Hematopoietic multipotent progenitor cell treated with erythropoietin and hydrocortisone succinate and interleukin-3 and kit ligand, for 4 days (in vitro differentiated cells): ENCODE data around the gene PHACTR2.

Source experiments
- DNase-seq: peaks from one replicate; pipeline ENCODE4 v3.0.0-alpha.2; 2015

The PHACTR2 gene

DNA sequence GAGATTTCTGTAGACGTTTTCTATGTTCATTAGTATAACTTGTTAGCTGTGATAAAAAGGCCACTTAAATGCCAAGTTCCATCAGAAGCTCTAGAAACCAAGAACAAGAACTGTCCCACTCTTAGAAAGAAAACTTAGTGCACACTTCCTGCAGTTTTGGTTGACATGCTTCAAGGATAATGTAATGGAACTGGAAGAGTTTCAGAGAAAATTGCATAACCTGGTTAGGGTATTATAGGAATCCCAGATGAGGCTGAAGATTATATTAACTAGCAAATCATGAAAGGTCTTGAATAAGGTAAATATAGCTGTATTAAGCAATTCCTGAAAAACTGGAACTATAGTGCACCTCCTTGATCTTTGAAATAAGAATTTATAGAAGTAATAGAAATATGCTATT, 1.8 kb upstream of the PHACTR2 start:
- DNase-seq, result no peak

- DNase-seq, result no peak
Measured at GRCh38 chr6:143676437-143677045, 1.2 kb upstream of the PHACTR2 start.

- no peak for DNase-seq
Measured at GRCh38 chr6:143677577-143677890, 231 bp upstream of the PHACTR2 start.

DNA sequence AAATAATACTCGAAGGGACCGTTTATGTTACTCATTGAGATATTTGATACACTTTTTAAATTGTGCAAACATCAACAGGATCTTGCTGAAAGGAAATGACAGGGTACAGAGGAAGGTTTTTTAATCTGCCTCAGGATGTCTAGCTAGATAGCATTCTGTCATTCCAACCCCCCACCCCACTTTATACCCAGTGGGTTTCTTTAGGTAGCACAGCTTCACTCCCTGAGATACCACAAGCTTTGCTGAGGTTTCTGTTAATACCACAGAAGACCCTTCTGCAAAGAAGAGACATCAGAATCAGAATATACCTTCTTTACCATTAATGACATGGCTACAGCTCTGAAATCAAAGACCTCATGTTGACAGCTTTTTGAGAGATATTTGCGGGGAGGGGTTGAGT, 1.3 kb downstream of the PHACTR2 start:
- DNase-seq, result peak; percentile 31

GRCh38 chr6:143680141-143680540, 2.4 kb downstream of the PHACTR2 start:
- no peak for DNase-seq

- DNase-seq, result no peak
Measured at GRCh38 chr6:143682805-143683204, 5.0 kb downstream of the PHACTR2 start.

GRCh38 chr6:143684486-143684885, 6.7 kb downstream of the PHACTR2 start:
- no peak for DNase-seq

- no peak for DNase-seq
Measured at GRCh38 chr6:143685653-143686052, 7.9 kb downstream of the PHACTR2 start.

DNA sequence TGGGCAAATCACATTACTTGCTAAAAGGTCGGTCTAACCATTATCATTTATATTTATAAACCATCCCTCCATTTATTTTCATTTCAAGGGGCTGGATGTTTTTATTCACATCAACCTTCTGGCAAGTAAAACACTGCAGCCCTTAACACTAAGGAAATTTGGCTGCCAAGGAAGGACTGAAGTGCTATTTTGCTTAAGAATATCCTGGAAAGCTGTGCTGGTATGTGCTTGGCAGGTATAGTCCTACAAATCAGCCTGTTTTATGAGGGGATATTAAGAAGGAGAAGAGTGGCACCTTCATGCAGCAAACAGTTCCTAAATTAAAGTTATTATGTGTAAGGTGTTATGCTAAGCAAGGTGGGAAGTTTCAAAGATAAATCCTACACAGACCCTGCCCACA, 9.8 kb downstream of the PHACTR2 start:
- no peak for DNase-seq

DNA sequence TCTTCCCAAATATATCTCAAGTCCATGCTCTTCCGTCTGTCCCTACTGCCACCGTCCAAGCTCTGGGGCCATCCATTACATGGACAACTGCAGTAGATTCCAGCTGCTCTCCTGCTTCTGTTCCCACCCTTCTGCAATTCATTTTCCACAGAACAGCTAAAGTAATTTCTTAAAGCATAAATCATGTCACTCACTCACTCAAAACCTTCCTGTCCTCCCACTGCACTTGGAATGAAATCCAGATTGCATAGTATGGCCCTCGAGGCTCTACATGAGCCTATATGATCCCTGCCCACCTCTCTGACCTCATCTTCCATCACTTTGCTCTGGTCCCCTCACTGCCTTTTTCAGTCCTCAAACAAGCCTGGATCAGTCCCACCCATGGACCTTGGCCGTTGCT, 10.9 kb downstream of the PHACTR2 start:
- no peak for DNase-seq

DNA sequence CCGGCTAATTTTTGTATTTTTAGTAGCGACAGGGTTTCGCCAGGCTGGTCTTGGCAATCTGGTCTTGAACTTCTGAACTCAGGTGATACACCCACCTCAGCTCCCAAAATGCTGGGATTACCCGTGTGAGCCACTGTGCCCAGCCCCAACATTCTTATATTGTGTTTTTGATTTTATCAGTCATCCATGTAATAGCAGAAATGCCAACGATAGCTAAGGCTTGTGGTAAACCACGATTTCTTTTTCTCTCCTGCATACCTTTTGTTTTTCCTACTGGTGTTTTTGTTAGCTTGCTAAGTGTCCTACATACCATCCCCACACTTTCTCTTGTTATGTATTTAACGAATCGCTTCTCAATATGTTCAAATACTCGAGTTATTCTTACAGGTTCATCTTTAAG, 12.1 kb downstream of the PHACTR2 start:
- DNase-seq, result no peak

- no peak for DNase-seq
Measured at GRCh38 chr6:143691155-143691554, 13.4 kb downstream of the PHACTR2 start.

DNA sequence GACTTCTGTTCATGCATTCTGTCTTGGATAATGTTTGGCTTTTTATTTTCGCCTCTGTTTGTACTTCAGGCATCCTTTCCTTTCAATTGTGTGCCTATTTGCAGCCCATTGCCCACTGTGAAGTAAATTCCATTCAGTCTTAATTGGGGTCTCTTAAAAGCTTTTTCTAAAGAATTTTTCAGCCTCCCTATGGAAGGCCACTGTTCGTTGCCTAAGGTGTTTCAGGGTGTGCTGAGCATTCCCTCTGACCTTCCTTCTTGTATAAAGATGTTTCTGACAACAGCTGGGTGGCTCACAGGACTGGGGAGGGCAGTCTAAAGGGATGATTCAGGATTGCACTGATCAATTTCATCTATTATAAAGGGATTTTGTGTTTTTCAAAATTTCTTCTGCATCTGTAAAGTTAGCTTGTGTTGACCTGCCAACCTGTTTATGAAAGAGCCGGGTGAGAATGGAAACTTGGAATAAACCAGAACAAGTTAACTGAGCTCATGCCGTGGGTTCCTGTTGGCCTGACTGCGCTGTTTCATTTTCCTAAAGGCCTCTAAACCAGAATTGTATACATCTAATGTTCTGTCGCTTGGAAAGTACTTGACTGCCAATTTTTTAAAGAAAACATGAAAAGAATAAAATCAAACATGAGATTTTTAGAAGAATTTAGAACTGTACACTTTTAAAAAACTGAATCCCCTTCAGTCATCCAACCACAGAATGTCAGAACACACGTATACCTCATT, 14.3 kb downstream of the PHACTR2 start:
- no peak for DNase-seq

GRCh38 chr6:143692696-143693095, 14.9 kb downstream of the PHACTR2 start:
- peak; percentile 22 for DNase-seq

GRCh38 chr6:143694013-143694412, 16.2 kb downstream of the PHACTR2 start:
- DNase-seq, result no peak

GRCh38 chr6:143694560-143694959, 16.8 kb downstream of the PHACTR2 start:
- DNase-seq, result no peak

- DNase-seq, result peak; percentile 42
Measured at GRCh38 chr6:143695130-143695968, 17.6 kb downstream of the PHACTR2 start.

DNA sequence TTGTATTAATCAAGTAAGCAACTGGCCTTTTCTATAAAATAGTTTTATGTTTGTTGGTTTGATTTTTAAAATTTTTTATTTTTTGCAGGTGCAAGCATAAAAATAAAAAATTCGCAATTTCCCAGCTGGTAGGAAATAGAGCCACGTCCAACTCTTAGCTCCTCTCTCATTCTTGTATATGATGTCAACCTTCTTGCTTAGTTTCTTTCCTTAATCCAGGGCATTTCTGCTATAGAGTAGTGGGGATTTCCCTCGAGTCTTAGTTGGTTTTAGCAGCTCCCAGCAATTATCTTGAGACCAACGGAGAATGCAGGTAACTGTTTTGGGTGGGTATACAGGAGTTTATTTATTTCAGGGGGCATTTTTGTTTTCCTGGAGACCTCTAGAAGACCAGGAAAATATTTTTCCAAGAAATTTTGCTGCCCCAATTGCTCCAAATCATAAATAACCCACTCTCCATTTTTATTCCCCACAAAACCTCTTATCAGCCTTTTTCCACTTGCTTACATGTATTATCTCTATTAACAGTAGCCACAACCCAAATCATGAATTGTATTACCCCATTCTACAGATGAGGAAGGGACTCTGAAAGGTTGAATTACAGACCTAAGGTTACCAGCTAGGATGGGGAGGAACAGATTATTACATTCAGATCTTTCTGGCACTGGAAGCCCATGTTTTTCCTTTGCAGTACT, 18.4 kb downstream of the PHACTR2 start:
- peak; percentile 47 for DNase-seq

GRCh38 chr6:143696664-143697000, 18.9 kb downstream of the PHACTR2 start:
- no peak for DNase-seq

DNA sequence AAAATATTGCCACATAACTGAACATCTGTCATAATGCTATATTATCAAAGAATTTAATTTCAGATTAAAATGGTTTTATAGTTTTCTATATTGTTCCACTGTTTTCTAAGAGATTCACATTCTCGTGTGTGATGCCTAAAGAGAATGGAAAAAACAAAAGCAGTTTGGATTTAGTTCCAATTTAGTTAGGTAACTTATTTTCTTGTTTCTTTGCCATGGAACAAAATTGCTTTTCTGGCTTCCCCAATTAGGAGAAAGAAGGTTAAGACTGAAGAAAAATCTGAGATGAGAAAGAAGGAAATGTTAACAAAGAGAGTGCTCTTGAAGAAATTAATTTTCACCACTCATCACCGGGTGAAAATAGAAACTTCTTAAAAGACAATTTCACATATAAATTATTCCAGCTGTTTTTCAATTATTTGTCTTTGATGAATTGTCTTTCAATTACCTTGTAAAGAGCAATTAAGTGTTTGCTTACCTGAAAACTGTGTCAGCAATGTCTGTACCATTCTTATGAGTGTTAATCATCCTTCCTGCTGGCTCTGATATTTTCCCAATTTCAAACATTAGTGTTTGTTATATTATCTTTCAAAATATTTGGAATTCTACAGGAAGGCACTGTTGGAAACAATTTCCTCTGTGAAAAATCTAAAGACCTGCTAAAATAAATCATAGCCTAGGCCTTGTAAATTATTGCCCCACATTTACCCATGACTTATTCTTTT, 19.5 kb downstream of the PHACTR2 start:
- DNase-seq, result no peak

GRCh38 chr6:143698329-143698728, 20.6 kb downstream of the PHACTR2 start:
- DNase-seq, result no peak

DNA sequence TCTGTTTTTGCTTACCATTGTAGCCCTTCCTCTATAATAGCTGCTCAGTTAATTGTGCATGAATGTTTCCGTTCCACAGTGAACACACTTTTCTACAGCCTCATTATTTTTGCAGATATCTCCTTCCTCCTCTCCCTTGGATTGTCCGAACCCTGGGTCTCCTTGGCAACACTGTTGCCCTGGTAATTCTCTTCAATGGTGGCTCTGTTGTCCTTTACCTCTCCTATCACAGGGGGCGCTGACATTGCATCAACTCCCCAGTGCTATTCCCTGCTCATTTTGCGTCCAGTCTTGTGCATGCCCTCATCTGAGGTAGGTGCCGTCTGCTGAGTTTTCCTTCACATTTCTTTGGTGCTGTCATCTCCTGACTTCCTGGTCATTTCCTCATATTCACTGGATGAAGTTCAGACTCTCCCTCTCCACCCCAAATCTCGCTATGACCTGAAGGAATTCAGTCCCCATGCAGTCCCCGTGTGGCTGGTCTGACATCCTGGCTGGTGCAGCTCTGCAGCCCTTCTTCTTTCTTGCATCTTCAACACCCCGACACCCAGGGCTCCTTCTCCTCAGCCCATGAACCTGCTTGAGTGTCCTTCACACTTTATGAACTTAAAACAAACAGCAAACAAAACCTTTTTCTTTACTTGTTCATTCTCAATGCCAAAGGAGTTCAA, 21.1 kb downstream of the PHACTR2 start:
- DNase-seq, result peak; percentile 16
